ENCODE measurements around the gene OTUB1.
A peak's percentile ranks its signal among the peaks of the same experiment; 100 is the strongest.

DNA sequence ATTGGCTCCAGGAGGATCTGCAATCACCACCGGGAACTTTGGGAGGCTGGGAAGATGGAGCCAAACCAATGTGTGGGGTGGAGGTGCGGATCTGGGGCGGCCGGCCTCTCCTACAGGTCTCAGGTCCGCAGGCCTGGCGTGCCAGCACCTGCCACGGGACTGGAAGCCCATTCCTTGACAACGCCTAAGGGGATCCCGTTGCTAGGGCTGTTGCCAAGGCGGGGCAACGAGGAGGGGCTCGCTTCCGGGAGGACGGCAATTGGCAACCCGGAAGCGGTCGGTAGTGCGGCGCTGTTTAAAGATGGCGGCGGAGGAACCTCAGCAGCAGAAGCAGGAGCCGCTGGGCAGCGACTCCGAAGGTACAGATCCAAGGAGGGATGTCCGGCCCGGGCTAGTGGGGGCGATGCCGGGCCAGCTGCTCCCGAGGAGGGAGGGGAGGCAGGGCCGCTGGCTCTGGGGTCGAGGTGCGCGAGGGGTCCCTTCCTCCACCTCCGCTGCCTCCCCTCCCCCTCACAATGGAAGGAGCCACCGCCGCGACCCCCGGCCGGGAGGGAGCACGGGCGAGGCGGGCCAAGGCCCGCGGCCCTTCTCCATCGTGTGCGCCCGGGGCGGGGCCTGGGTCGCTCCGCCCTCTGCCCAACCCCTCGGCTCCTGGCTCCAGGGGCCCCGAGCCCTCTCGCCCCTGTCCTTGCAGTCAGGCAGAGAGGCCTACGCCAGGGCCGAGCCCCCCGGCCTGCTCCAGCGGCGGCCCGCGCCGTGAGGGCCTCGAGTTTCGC is at the start of gene OTUB1:
- TF ChIP-seq, protein P1, sequence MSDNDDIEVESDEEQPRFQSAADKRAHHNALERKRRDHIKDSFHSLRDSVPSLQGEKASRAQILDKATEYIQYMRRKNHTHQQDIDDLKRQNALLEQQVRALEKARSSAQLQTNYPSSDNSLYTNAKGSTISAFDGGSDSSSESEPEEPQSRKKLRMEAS (IDR thresholded peaks at IDR 0.05): no peak
- TF ChIP-seq, protein P2, sequence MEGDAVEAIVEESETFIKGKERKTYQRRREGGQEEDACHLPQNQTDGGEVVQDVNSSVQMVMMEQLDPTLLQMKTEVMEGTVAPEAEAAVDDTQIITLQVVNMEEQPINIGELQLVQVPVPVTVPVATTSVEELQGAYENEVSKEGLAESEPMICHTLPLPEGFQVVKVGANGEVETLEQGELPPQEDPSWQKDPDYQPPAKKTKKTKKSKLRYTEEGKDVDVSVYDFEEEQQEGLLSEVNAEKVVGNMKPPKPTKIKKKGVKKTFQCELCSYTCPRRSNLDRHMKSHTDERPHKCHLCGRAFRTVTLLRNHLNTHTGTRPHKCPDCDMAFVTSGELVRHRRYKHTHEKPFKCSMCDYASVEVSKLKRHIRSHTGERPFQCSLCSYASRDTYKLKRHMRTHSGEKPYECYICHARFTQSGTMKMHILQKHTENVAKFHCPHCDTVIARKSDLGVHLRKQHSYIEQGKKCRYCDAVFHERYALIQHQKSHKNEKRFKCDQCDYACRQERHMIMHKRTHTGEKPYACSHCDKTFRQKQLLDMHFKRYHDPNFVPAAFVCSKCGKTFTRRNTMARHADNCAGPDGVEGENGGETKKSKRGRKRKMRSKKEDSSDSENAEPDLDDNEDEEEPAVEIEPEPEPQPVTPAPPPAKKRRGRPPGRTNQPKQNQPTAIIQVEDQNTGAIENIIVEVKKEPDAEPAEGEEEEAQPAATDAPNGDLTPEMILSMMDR (IDR thresholded peaks at IDR 0.05 in 2 of 3, conservative IDR thresholded peaks at IDR 0.05 in 1 of 3; ENCODE audit: borderline replicate concordance in 1 of 3, insufficient read depth in 1 of 3, low read depth in 2 of 3, low read length in 2 of 3): no peak
- TF ChIP-seq POLR2A (IDR thresholded peaks at IDR 0.05; ENCODE audit: borderline replicate concordance, extremely low read depth, insufficient read depth, insufficient read length) (peak; percentile 80), ZFX (IDR thresholded peaks at IDR 0.05) (peak; percentile 83; the same call in 1 of the 2 replicates), CEBPB (IDR thresholded peaks at IDR 0.05; ENCODE audit: low read depth) (no peak), EZH2 (IDR thresholded peaks at IDR 0.05) (no peak)
